PFSK-1 (cell line): ENCODE measurements around the gene NRXN3.

Experiments used
- FOXP2 ChIP-seq: optimal IDR thresholded peaks from 2 replicates; pipeline ENCODE3; 2011; ENCODE audit warnings: borderline replicate concordance, control low read depth, inconsistent platforms; ENCODE audit not compliant: insufficient read depth; ENCODE audit errors: extremely low read length, extremely low read depth
- POLR2AphosphoS5 ChIP-seq: IDR thresholded peaks from 2 replicates; pipeline ENCODE4 v1.6.1; 2012; ENCODE audit warnings: low read depth, mild to moderate bottlenecking, control low read depth, low read length, moderate library complexity
- REST ChIP-seq, 2 experiments: IDR thresholded peaks; 2 replicates each; pipeline versions ENCODE4 v1.6.1 to v1.8.0; 2011 to 2012; ENCODE audit warnings: low read depth in 2 of 2, low read length in 2 of 2, control low read depth in 1 of 2, inconsistent platforms in 1 of 2, mild to moderate bottlenecking in 1 of 2, moderate library complexity in 1 of 2; ENCODE audit not compliant: insufficient read depth in 1 of 2
- SIN3A ChIP-seq: IDR thresholded peaks from 2 replicates; pipeline ENCODE4 v1.6.1; 2012; ENCODE audit warnings: mild to moderate bottlenecking, low read length, moderate library complexity, borderline replicate concordance; ENCODE audit not compliant: insufficient read depth
- TAF1 ChIP-seq: IDR thresholded peaks from 2 replicates; pipeline ENCODE4 v1.6.1; 2012; ENCODE audit warnings: low read length, control low read depth, borderline replicate concordance; ENCODE audit not compliant: insufficient read depth

Gene NRXN3

GRCh38 chr14:79540394-79540793 is 1370.2 kb downstream of the NRXN3 start:
- no peak for TF ChIP-seq POLR2AphosphoS5
- no peak for TF ChIP-seq FOXP2
- no peak for TF ChIP-seq SIN3A
- no peak for TF ChIP-seq REST (IDR thresholded peaks at IDR 0.05; ENCODE audit: insufficient read depth in 1 of 2, low read depth in 2 of 2, low read length in 2 of 2)
- no peak for TF ChIP-seq TAF1

DNA sequence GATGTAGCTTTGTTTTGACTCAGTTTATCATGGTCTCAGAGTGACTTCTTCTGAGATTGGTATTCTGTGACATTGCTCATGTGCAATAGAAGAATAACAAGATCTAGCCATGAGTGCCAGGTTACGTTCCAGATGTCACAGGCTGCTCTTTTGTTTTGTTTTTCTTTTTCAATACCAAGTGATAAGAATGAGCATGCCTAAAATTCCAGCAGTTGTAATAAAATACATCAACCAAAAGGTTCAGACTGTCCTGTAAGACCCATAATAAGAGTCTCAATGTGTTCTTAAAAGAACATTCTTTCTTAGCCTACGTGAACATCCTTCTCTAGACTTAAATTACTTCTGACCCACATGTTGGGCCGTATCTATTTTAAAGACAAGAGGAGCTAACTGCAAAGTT is 1371.9 kb downstream of the NRXN3 start:
- TF ChIP-seq SIN3A (no peak), TAF1 (no peak), FOXP2 (no peak), REST (IDR thresholded peaks at IDR 0.05; ENCODE audit: insufficient read depth in 1 of 2, low read depth in 2 of 2, low read length in 2 of 2) (no peak), POLR2AphosphoS5 (no peak)

DNA sequence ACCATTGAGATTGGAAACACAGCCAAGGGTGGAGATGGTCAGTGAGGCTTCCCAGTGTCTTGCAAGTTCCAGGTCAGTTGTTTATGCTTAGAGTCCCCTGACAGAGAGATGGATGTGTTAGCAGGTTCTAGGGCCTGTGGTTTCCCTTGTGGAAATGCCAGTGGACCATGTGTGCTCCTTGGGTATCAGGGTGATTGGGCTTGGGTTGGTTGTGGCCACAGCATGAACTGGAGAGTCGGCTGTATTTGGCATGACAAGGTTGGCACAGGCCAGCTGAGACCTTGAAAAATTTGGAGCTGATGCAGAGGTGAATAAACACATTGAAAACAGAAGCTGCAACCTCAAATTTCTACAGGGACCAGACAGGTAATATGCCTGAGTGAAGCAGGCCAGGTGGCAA is 1373.2 kb downstream of the NRXN3 start:
- TF ChIP-seq REST (IDR thresholded peaks at IDR 0.05; ENCODE audit: insufficient read depth in 1 of 2, low read depth in 2 of 2, low read length in 2 of 2): no peak
- TF ChIP-seq SIN3A: no peak
- no peak for TF ChIP-seq TAF1
- no peak for TF ChIP-seq FOXP2
- no peak for TF ChIP-seq POLR2AphosphoS5

- TF ChIP-seq REST (IDR thresholded peaks at IDR 0.05; ENCODE audit: insufficient read depth in 1 of 2, low read depth in 2 of 2, low read length in 2 of 2) (no peak), FOXP2 (no peak), TAF1 (no peak)
Observed at GRCh38 chr14:79543967-79544697, 1374.0 kb downstream of the NRXN3 start.

DNA sequence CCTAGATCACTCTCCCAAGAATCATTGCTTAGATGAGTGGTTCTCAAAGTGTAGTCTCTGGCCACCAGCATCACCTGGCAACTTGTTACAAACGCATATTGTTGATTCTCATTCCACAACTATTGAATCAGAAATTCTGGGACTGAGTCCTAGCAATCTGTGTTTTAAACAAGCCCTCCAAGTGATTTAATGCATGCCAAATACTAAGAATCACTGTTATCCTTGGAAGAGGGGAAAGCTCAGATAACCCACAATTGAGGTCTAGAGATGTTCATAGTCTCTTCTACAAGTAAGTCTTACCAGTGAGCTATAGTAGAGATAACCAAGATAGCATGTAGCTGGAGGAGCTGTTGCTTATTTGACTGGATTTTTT is 1374.5 kb downstream of the NRXN3 start:
- TF ChIP-seq TAF1 (no peak), REST (IDR thresholded peaks at IDR 0.05; ENCODE audit: insufficient read depth in 1 of 2, low read depth in 2 of 2, low read length in 2 of 2) (no peak), FOXP2 (no peak), POLR2AphosphoS5 (no peak), SIN3A (no peak)
